PC-9 (cell line): ENCODE results near the gene ADGRV1. TPM values are rescaled to one million over a fixed set of nuclear protein-coding genes. Genes with fewer than 3 reads are reported as not detected.

Source experiments
- BruUV-seq: library from RNA; stranded (reverse); fragments of 400-500 nt; replicated peaks from 2 replicates; lab custom pipeline; 2021; lab: Mats Ljungman, UMichigan
- CTCF ChIA-PET: fragments of 300-600 bp; sonication (Branson Sonifier 250); formaldehyde crosslinking; loops from one replicate; lab custom pipeline; 2022; ENCODE audit warnings: antibody characterized with exemption; lab: Charles Lee
- POLR2A ChIA-PET: fragments of 300-600 bp; sonication (Branson Sonifier 250); formaldehyde crosslinking; loops from one replicate; lab custom pipeline; 2022; ENCODE audit warnings: antibody characterized with exemption; ENCODE audit not compliant: unreplicated experiment; lab: Charles Lee
- DNase-seq, 2 experiments: peaks; one replicate each; pipeline versions ENCODE4 v3.0.0 to v3.0.0-alpha.2; 2015 to 2022; ENCODE audit warnings: mixed read lengths in 1 of 2
- H2AFZ ChIP-seq: fragments of 200-600 bp; sonication (generic); 2 replicates; pipeline ENCODE4 v1.8.1; 2017; ENCODE audit warnings: antibody characterized with exemption
- H3F3A ChIP-seq: fragments of 200-600 bp; sonication (generic); 2 replicates; pipeline ENCODE4 v1.8.1; 2017; ENCODE audit warnings: antibody characterized with exemption, mild to moderate bottlenecking, low read depth; ENCODE audit not compliant: insufficient read depth
- H3K27ac ChIP-seq: fragments of 200-600 bp; sonication (generic); 2 replicates; pipeline ENCODE4 v1.6.1; 2016; ENCODE audit warnings: mixed run types
- H3K27me3 ChIP-seq: fragments of 200-600 bp; sonication (generic); 2 replicates; pipeline ENCODE4 v1.6.1; 2016; ENCODE audit warnings: low read depth, mixed run types; ENCODE audit not compliant: insufficient read depth
- H3K36me3 ChIP-seq: fragments of 200-600 bp; sonication (generic); 2 replicates; pipeline ENCODE4 v1.6.1; 2016; ENCODE audit warnings: low read depth, mixed run types
- H3K4me1 ChIP-seq: fragments of 200-600 bp; sonication (generic); replicated peaks from 2 replicates; pipeline ENCODE4 v1.6.1; 2016; ENCODE audit warnings: mixed run types; ENCODE audit not compliant: insufficient read depth
- H3K4me2 ChIP-seq: fragments of 200-600 bp; sonication (generic); 2 replicates; pipeline ENCODE4 v1.6.1; 2017; ENCODE audit warnings: mixed run types
- H3K4me3 ChIP-seq: fragments of 200-600 bp; sonication (generic); 2 replicates; pipeline ENCODE4 v1.6.1; 2016; ENCODE audit warnings: mixed run types
- H3K79me2 ChIP-seq: fragments of 200-600 bp; sonication (generic); 2 replicates; pipeline ENCODE4 v1.6.1; 2017; ENCODE audit warnings: low read depth, mixed run types
- H3K9me2 ChIP-seq: fragments of 200-600 bp; sonication (generic); 2 replicates; pipeline ENCODE4 v1.8.1; 2017; ENCODE audit warnings: mild to moderate bottlenecking; ENCODE audit not compliant: insufficient read depth
- H3K9me3 ChIP-seq: fragments of 200-600 bp; sonication (generic); 2 replicates; pipeline ENCODE4 v1.8.1; 2016; ENCODE audit warnings: low read depth; ENCODE audit not compliant: insufficient read depth
- H4K20me1 ChIP-seq: fragments of 200-600 bp; sonication (generic); 2 replicates; pipeline ENCODE4 v1.8.1; 2017; ENCODE audit not compliant: insufficient read depth
- EZH2 ChIP-seq: fragments of 200-600 bp; sonication (generic); IDR thresholded peaks from 2 replicates; pipeline ENCODE4 v1.8.0; 2017; ENCODE audit warnings: antibody characterized with exemption, low read depth
- intact Hi-C: fragments of 100-400 bp; cut with micrococcal nuclease; formaldehyde crosslinking; loops from one replicate; pipeline ENCODE4 v1.10.0; 2022; ENCODE audit not compliant: unreplicated experiment
- total RNA-seq: library from RNA; stranded (reverse); gene quantifications from 2 replicates; pipeline ENCODE4 v1.2.3, GENCODE V29; 2021
- TF ChIP-seq, protein P1 (sequence below): fragments of 200-600 bp; sonication (generic); conservative IDR thresholded peaks from 2 replicates; pipeline ENCODE4 v1.6.1; 2017; ENCODE audit warnings: mixed run types, antibody characterized with exemption, mild to moderate bottlenecking, moderate library complexity

Gene ADGRV1
- total RNA-seq, 1 experiment from 2014 or later: 1.0 TPM

DNA sequence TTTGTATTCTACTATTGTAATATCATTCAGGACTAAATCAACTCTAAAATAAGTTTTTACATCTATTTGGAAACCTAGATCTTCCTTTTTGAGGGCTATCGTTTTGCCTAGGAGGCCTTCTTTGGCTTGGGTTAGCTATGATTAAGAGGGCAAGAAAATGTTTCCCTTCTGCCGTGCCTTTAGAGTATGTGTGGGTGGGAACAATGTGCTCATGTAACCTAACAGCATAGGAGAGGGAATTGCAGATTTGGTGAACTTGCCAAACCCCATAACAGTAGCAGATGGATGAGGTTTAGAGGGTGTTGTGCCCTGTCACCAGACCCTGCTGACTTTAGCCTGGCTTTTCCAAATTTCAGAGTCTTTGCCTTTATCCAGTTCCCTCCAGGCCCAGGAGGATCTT is 339.0 kb downstream of the ADGRV1 start:
- DNase-seq: no peak
- Histone ChIP-seq H3F3A (no peaks in the 10 kb centered on the region), H2AFZ (no peak overlapping the region), H3K4me3 (no peak overlapping the region), H3K79me2 (no peaks in the 10 kb centered on the region), H3K4me1 (peaks cover 14% of the 10 kb centered on the region; the same call in 1 of the 2 replicates), H3K36me3 (no peaks in the 10 kb centered on the region), H4K20me1 (no peaks in the 10 kb centered on the region), H3K9me2 (no peaks in the 10 kb centered on the region), H3K9me3 (no peaks in the 10 kb centered on the region; the same call in 1 of the 2 replicates), H3K27ac (no peak overlapping the region), H3K27me3 (no peaks in the 10 kb centered on the region), H3K4me2 (no peak overlapping the region)
- TF ChIP-seq EZH2: no peak
- TF ChIP-seq, protein P1, sequence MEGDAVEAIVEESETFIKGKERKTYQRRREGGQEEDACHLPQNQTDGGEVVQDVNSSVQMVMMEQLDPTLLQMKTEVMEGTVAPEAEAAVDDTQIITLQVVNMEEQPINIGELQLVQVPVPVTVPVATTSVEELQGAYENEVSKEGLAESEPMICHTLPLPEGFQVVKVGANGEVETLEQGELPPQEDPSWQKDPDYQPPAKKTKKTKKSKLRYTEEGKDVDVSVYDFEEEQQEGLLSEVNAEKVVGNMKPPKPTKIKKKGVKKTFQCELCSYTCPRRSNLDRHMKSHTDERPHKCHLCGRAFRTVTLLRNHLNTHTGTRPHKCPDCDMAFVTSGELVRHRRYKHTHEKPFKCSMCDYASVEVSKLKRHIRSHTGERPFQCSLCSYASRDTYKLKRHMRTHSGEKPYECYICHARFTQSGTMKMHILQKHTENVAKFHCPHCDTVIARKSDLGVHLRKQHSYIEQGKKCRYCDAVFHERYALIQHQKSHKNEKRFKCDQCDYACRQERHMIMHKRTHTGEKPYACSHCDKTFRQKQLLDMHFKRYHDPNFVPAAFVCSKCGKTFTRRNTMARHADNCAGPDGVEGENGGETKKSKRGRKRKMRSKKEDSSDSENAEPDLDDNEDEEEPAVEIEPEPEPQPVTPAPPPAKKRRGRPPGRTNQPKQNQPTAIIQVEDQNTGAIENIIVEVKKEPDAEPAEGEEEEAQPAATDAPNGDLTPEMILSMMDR: no peak
- CTCF ChIA-PET: no interaction called here
- intact Hi-C loops: no loop called here
- POLR2A ChIA-PET: no interaction called here
- no TSS peak for BruUV-seq

DNA sequence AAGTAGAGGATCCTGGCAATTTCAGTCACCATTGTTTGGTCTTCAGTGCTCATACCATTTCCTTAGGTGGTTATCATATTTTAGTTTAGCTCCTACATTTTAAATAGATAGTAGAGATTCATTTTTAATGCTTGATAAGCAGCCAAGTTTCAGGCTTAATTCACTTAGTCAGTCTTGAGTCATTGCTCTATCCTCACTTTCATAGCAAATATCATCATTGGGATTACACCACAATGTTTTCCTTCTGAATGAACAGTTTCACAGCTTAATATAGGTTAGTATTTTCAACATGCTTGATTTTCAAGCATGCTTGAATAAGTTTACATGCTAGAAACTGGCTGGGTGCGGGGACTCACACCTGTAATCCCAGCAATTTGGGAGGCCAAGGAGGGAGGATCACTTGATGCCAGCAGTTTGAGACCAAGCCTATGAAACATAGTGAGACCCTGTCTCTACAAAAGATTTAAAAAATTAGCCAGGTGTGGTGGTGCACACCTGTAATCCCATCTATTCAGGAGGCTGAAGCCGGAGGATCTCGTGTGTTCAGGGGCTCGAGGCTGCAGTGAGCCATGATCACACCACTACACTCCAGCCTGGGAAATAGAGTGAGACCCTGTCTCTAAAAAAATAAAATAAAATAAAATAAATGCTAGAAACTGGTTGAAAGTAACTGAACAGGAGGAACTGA is 339.9 kb downstream of the ADGRV1 start:
- H2AFZ ChIP-seq: no peak overlapping the region
- no peak overlapping the region for H3K4me2 ChIP-seq
- H3K9me2 ChIP-seq: no peaks in the 10 kb centered on the region
- intact Hi-C loops: no loop called here
- H3K27me3 ChIP-seq: no peaks in the 10 kb centered on the region
- CTCF ChIA-PET: no interaction called here
- POLR2A ChIA-PET: no interaction called here
- H3F3A ChIP-seq: no peaks in the 10 kb centered on the region
- H3K4me1 ChIP-seq: peaks cover 14% of the 10 kb centered on the region; the same call in 1 of the 2 replicates
- no peaks in the 10 kb centered on the region for H3K79me2 ChIP-seq
- H3K4me3 ChIP-seq: no peak overlapping the region
- peak in 1 of 2 experiments; percentile 41 for DNase-seq
- no TSS peak for BruUV-seq
- no peak for TF ChIP-seq EZH2
- TF ChIP-seq, protein P1: no peak
- no peaks in the 10 kb centered on the region; the same call in 1 of the 2 replicates for H3K9me3 ChIP-seq
- H3K36me3 ChIP-seq: no peaks in the 10 kb centered on the region
- H3K27ac ChIP-seq: peak overlapping the region; percentile 18; the same call in 1 of the 2 replicates
- H4K20me1 ChIP-seq: no peaks in the 10 kb centered on the region

DNA sequence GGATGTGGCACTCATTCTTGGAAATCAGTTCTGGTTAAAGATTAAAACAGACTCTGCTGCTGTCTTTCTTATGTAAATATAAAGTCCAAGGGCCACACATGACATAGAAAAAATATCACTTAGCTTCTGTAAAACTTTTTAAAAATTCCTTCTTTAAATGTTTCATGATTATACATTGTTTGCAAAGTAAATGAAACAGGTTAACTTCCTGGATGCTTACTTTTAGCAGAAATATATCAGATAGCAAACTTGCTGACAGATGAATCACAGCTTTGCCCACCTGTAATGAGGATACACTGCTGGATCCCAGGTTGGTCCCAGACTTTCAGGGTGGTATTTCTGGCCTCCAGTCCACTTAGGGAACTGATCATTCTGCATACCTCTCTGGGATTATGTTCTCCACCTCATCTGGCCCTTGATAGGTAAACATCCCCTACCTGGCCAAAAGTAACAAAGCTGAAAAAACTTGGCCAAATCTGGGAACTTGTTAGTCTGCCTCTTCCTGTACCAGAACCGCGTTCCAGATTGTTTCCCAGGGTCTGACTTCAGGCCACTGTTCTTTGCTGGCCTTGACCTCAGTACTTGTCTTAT is 340.5 kb downstream of the ADGRV1 start:
- H3K27ac ChIP-seq: peak overlapping the region; percentile 18; the same call in 1 of the 2 replicates
- TF ChIP-seq, protein P1: no peak
- no peak for TF ChIP-seq EZH2
- DNase-seq: peak; percentile 20 to 59
- no peak overlapping the region for H3K4me3 ChIP-seq
- H3K27me3 ChIP-seq: no peaks in the 10 kb centered on the region
- H3K4me1 ChIP-seq: peaks cover 14% of the 10 kb centered on the region; the same call in 1 of the 2 replicates
- H3K4me2 ChIP-seq: no peak overlapping the region
- H3K79me2 ChIP-seq: no peaks in the 10 kb centered on the region
- no peaks in the 10 kb centered on the region for H3K9me2 ChIP-seq
- peak overlapping the region; percentile 12; the same call in 1 of the 2 replicates for H2AFZ ChIP-seq
- H3K9me3 ChIP-seq: no peaks in the 10 kb centered on the region; the same call in 1 of the 2 replicates
- ChIA-PET POLR2A (no interaction called here), CTCF (interaction anchor here (0.6 kb wide), 1 partner anchor 33 kb away, joined by 3 read pairs; no protein-coding TSS in a partner anchor)
- no peaks in the 10 kb centered on the region for H3K36me3 ChIP-seq
- H4K20me1 ChIP-seq: no peaks in the 10 kb centered on the region
- intact Hi-C loops: no loop called here
- H3F3A ChIP-seq: no peaks in the 10 kb centered on the region
- BruUV-seq: no TSS peak
